K562 (cell line): ENCODE results near the gene FANCG. TPM values are rescaled to one million over a fixed set of nuclear protein-coding genes. Genes with fewer than 3 reads are reported as not detected.

Experiments used
- CLOCK ChIP-seq: fragments of 250-450 bp; sonication (Bioruptor Pico); IDR thresholded peaks from 2 replicates; pipeline ENCODE4 v1.4.0; 2020; ENCODE audit warnings: mild to moderate bottlenecking, moderate library complexity, borderline replicate concordance
- DMBX1 ChIP-seq: fragments of 250-450 bp; sonication (Bioruptor Pico); IDR thresholded peaks from 2 replicates; pipeline ENCODE4 v1.8.0; 2022; ENCODE audit warnings: inconsistent platforms, mild to moderate bottlenecking, moderate library complexity, borderline replicate concordance
- GTF2F1 ChIP-seq: IDR thresholded peaks from 2 replicates; pipeline ENCODE4 v1.6.1; 2011; ENCODE audit warnings: low read depth, low read length, improper control_type of control experiment
- POLR2AphosphoS5 ChIP-seq: IDR thresholded peaks from 2 replicates; pipeline ENCODE4 v1.6.1; 2011; ENCODE audit warnings: mild to moderate bottlenecking, low read depth, low read length, moderate library complexity; ENCODE audit not compliant: control insufficient read depth, insufficient read depth
- RERE ChIP-seq: sonication (generic); formaldehyde crosslinking; IDR thresholded peaks from 2 replicates; pipeline ENCODE4 v1.8.0; 2023; ENCODE audit warnings: missing genetic modification reagents, mild to moderate bottlenecking, borderline replicate concordance
- REST ChIP-seq, 2 experiments: fragments of 450-650 bp; formaldehyde crosslinking in 1 of 2; IDR thresholded peaks; 2 replicates each; pipeline versions ENCODE4 v1.4.0 to v1.6.1; 2014 to 2020; ENCODE audit warnings: mild to moderate bottlenecking in 2 of 2, borderline replicate concordance in 1 of 2, low read depth in 1 of 2
- SP1 ChIP-seq: sonication (generic); formaldehyde crosslinking; IDR thresholded peaks from 2 replicates; pipeline ENCODE4 v1.8.1; 2022; ENCODE audit warnings: mild to moderate bottlenecking, missing genetic modification reagents
- XRCC3 ChIP-seq: fragments of 450-650 bp; IDR thresholded peaks from 2 replicates; pipeline ENCODE4 v1.6.1; 2017; ENCODE audit warnings: mild to moderate bottlenecking, moderate library complexity
- ZNF75A ChIP-seq: fragments of 450-650 bp; formaldehyde crosslinking; IDR thresholded peaks from 2 replicates; pipeline ENCODE4 v1.4.0; 2020; ENCODE audit warnings: mild to moderate bottlenecking
- polyA plus RNA-seq, 8 experiments: library from polyadenylated mRNA; depleted of rRNA in 4 of 8; stranded (reverse) in 5 of 8; unstranded in 3 of 8; fragments of >200 nt; fragmentation: Nextera tagmentation in 2 of 8; fragmentation: Illumina TruSeq in 1 of 8; extraction: Ambion mirVana in 2 of 8; extraction: Trizol in 1 of 8; gene quantifications; 2 replicates each; pipeline versions ENCODE4 v1.2.1 to v1.2.3, GENCODE V29; 2011 to 2014; ENCODE audit warnings: inconsistent platforms in 1 of 8, missing spikeins in 1 of 8
- total RNA-seq, 7 experiments: library from RNA; depleted of rRNA in 6 of 7; stranded (reverse); fragments of >200 nt in 6 of 7; fragmentation: Illumina TruSeq in 2 of 7; extraction: Trizol in 2 of 7; gene quantifications; 2 replicates each; pipeline versions ENCODE4 v1.2.1 to v1.2.3, GENCODE V29; 2011 to 2021; ENCODE audit warnings: low replicate concordance in 1 of 7

Gene FANCG
- total and polyA plus RNA-seq, 9 of the 15 experiments (the other 6 are each of a cell fraction or from before 2014, with no cell fraction given) = 7.5 to 43.9 (median 31.0) TPM

- TF ChIP-seq RERE (CRISPR knock-in tag) (no peak), POLR2AphosphoS5 (no peak), GTF2F1 (no peak), ZNF75A (CRISPR knock-in tag) (no peak), XRCC3 (no peak), REST (IDR thresholded peaks at IDR 0.05; ENCODE audit: borderline replicate concordance) (peak; percentile 88), REST (CRISPR knock-in tag; IDR thresholded peaks at IDR 0.05; ENCODE audit: low read depth) (no peak), CLOCK (no peak), DMBX1 (no peak), SP1 (CRISPR knock-in tag) (peak; percentile 4; the same call in 1 of the 2 replicates)
Observed at GRCh38 chr9:35115680-35116538, 36.2 kb upstream of the FANCG start, which contains the start of gene ATOSB (continued).
